ENCODE results near the gene SLCO3A1. TPM values are rescaled to one million over a fixed set of nuclear protein-coding genes. Genes with fewer than 3 reads are reported as not detected.
A peak's percentile ranks its signal among the peaks of the same experiment; 100 is the strongest.

The SLCO3A1 gene
- total RNA-seq, 2 donors from 2014 or later: 21.4 to 27.3 TPM

GRCh38 chr15:92128788-92129187 lies 275.3 kb downstream of the SLCO3A1 start:
- TF ChIP-seq CTCF (IDR thresholded peaks at IDR 0.05): no peak
- H3K36me3 ChIP-seq: peaks cover 33% of the 10 kb centered on the region
- H3K9me3 ChIP-seq: no peaks in the 10 kb centered on the region
- no peak overlapping the region for H3K4me3 ChIP-seq
- DNase-seq (ENCODE audit: low spot score): no peak
- H3K4me1 ChIP-seq: peaks cover 0 to 4% of the 10 kb centered on the region in 2 donors
- H3K27ac ChIP-seq: no peak overlapping the region
- no peaks in the 10 kb centered on the region for H3K27me3 ChIP-seq

- Histone ChIP-seq H3K4me3 (no peak overlapping the region), H3K27me3 (no peaks in the 10 kb centered on the region), H3K4me1 (no peaks in the 10 kb centered on the region), H3K9me3 (no peaks in the 10 kb centered on the region), H3K27ac (no peak overlapping the region), H3K36me3 (peaks cover 33% of the 10 kb centered on the region)
- no peak for DNase-seq (ENCODE audit: low spot score)
- TF ChIP-seq CTCF (IDR thresholded peaks at IDR 0.05): no peak
Measured at GRCh38 chr15:92130244-92130643, 276.7 kb downstream of the SLCO3A1 start.

GRCh38 chr15:92130906-92131305 lies 277.4 kb downstream of the SLCO3A1 start:
- H3K36me3 ChIP-seq: peaks cover 35% of the 10 kb centered on the region
- no peaks in the 10 kb centered on the region for H3K27me3 ChIP-seq
- H3K4me1 ChIP-seq: no peaks in the 10 kb centered on the region
- H3K4me3 ChIP-seq: no peak overlapping the region
- no peak for TF ChIP-seq CTCF (IDR thresholded peaks at IDR 0.05)
- DNase-seq (ENCODE audit: low spot score): no peak
- no peak overlapping the region for H3K27ac ChIP-seq
- H3K9me3 ChIP-seq: no peaks in the 10 kb centered on the region

GRCh38 chr15:92132982-92133755 lies 279.7 kb downstream of the SLCO3A1 start:
- Histone ChIP-seq H3K27ac (no peak overlapping the region), H3K9me3 (no peaks in the 10 kb centered on the region), H3K36me3 (peaks cover 15% of the 10 kb centered on the region), H3K4me3 (no peak overlapping the region), H3K27me3 (no peaks in the 10 kb centered on the region), H3K4me1 (no peaks in the 10 kb centered on the region)
- TF ChIP-seq CTCF (IDR thresholded peaks at IDR 0.05): no peak
- no peak for DNase-seq (ENCODE audit: low spot score)

GRCh38 chr15:92140796-92141195 lies 287.3 kb downstream of the SLCO3A1 start:
- peaks cover 4% of the 10 kb centered on the region for H3K36me3 ChIP-seq
- H3K9me3 ChIP-seq: no peaks in the 10 kb centered on the region
- no peak for DNase-seq (ENCODE audit: low spot score)
- no peak for TF ChIP-seq CTCF (IDR thresholded peaks at IDR 0.05)
- peak overlapping the region in 1 of 2 donors; percentile 83 for H3K27ac ChIP-seq
- H3K4me1 ChIP-seq: peaks cover 0 to 10% of the 10 kb centered on the region in 2 donors
- no peaks in the 10 kb centered on the region for H3K27me3 ChIP-seq
- H3K4me3 ChIP-seq: no peak overlapping the region

GRCh38 chr15:92141607-92142006 lies 288.1 kb downstream of the SLCO3A1 start:
- Histone ChIP-seq H3K27me3 (no peaks in the 10 kb centered on the region), H3K36me3 (no peaks in the 10 kb centered on the region), H3K4me3 (no peak overlapping the region), H3K4me1 (peaks cover 0 to 10% of the 10 kb centered on the region in 2 donors), H3K27ac (peak overlapping the region in 1 of 2 donors; percentile 83), H3K9me3 (no peaks in the 10 kb centered on the region)
- DNase-seq (ENCODE audit: low spot score): no peak
- TF ChIP-seq CTCF (IDR thresholded peaks at IDR 0.05): no peak
